HepG2 (cell line): ENCODE measurements around the gene ALKBH5. TPM values are rescaled to one million over a fixed set of nuclear protein-coding genes. Genes with fewer than 3 reads are reported as not detected.

Source experiments
- ATAC-seq: fragments of 200-7000 bp; cut with Tn5 transposase; 3 replicates; pipeline ENCODE4 v1.9.1; 2020; ENCODE audit warnings: mild to moderate bottlenecking, moderate library complexity
- BruUV-seq: library from RNA; stranded (reverse); fragments of 400-500 nt; replicated peaks from 2 replicates; lab custom pipeline; 2021; lab: Mats Ljungman, UMichigan
- CTCF ChIA-PET: fragments of 300-600 bp; formaldehyde crosslinking; extraction: SDS; loops from one replicate; lab custom pipeline; 2021; ENCODE audit warnings: low total read pairs, inconsistent platforms, low intra/inter-chr PET ratio; lab: Yijun Ruan, JAX
- POLR2A ChIA-PET: fragments of 350-600 bp; sonication (Branson Sonifier 250); formaldehyde crosslinking; loops from one replicate; lab custom pipeline; 2020; ENCODE audit warnings: antibody characterized with exemption, inconsistent platforms; lab: Yijun Ruan, JAX
- DNase-seq: peaks from one replicate; pipeline ENCODE4 v3.0.0-alpha.2; 2015; ENCODE audit warnings: low spot score
- FAIRE-seq: peaks from 3 replicates; lab custom pipeline; 2011; peaks lifted over from hg19 to GRCh38; lab: Jason Lieb, UNC
- H2AFZ ChIP-seq: one replicate; pipeline ENCODE4 v1.6.1; 2011; ENCODE audit warnings: low read length, inconsistent platforms
- H3K27ac ChIP-seq: fragments of 300-600 bp; 3 replicates; pipeline ENCODE4 v1.8.0; 2011; ENCODE audit warnings: mixed run types, mild to moderate bottlenecking, mixed read lengths, low read length, inconsistent platforms; ENCODE audit not compliant: insufficient read depth; ENCODE audit errors: extremely low read length
- H3K27me3 ChIP-seq, 2 experiments: fragments of 200-600 bp in 1 of 2; 2 replicates in 1 of 2; 3 replicates in 1 of 2; pipeline versions ENCODE4 v1.6.0 to v1.8.0; 2011; ENCODE audit warnings: low read length in 2 of 2, mild to moderate bottlenecking in 2 of 2, moderate library complexity in 2 of 2, inconsistent platforms in 1 of 2; ENCODE audit not compliant: insufficient read depth in 2 of 2, control insufficient read depth in 1 of 2
- H3K36me3 ChIP-seq, 2 experiments: fragments of 200-600 bp in 1 of 2; replicated peaks in 1 of 2; 2 replicates in 1 of 2; 3 replicates in 1 of 2; pipeline versions ENCODE4 v1.5.1 to v1.8.0; 2011; ENCODE audit warnings: low read length in 2 of 2, inconsistent platforms in 1 of 2; ENCODE audit not compliant: insufficient read depth in 2 of 2, control insufficient read depth in 1 of 2
- H3K4me1 ChIP-seq: 2 replicates; pipeline ENCODE4 v1.5.1; 2012; ENCODE audit warnings: low read length, inconsistent platforms; ENCODE audit not compliant: insufficient read depth
- H3K4me2 ChIP-seq: 2 replicates; pipeline ENCODE4 v1.6.0; 2011; ENCODE audit warnings: low read depth, low read length, inconsistent platforms
- H3K4me3 ChIP-seq, 3 experiments: fragments of 200-600 bp in 1 of 3; sonication (generic), shearing (Covaris generic) in 1 of 3; replicated peaks in 1 of 3; 2 replicates each; pipeline ENCODE4 v1.5.1; 2011 to 2016; ENCODE audit warnings: low read length in 3 of 3, inconsistent platforms in 2 of 3, low read depth in 2 of 3, mild to moderate bottlenecking in 2 of 3, control low read depth in 1 of 3, mixed read lengths in 1 of 3; ENCODE audit not compliant: insufficient read depth in 1 of 3
- H3K79me2 ChIP-seq: one replicate; pipeline ENCODE4 v1.6.1; 2011; ENCODE audit warnings: low read length, inconsistent platforms; ENCODE audit not compliant: insufficient read depth
- H3K9ac ChIP-seq: 2 replicates; pipeline ENCODE4 v1.6.0; 2011; ENCODE audit warnings: mild to moderate bottlenecking, low read depth, low read length, inconsistent platforms; ENCODE audit not compliant: insufficient read depth
- H3K9me3 ChIP-seq: 2 replicates; pipeline ENCODE4 v1.5.1; 2012; ENCODE audit warnings: mild to moderate bottlenecking, low read length
- H4K20me1 ChIP-seq: 2 replicates; pipeline ENCODE4 v1.6.0; 2011; ENCODE audit warnings: inconsistent platforms, mild to moderate bottlenecking, low read length, moderate library complexity; ENCODE audit not compliant: insufficient read depth
- AGO2 ChIP-seq: fragments of 200-400 bp; formaldehyde crosslinking; optimal IDR thresholded peaks from 2 replicates; pipeline ENCODE3; 2017; ENCODE audit warnings: mild to moderate bottlenecking, low read depth, low read length, moderate library complexity
- LCORL ChIP-seq, 2 experiments: fragments of 450-650 bp in 1 of 2; sonication (generic) in 1 of 2; formaldehyde crosslinking in 1 of 2; IDR thresholded peaks; 2 replicates each; pipeline versions ENCODE4 v1.5.0 to v1.6.1; 2017 to 2020; ENCODE audit warnings: antibody characterized with exemption in 1 of 2, missing genetic modification reagents in 1 of 2
- RFX1 ChIP-seq: fragments of 450-650 bp; IDR thresholded peaks from 2 replicates; pipeline ENCODE4 v1.6.1; 2017
- TCF7 ChIP-seq: sonication (generic); IDR thresholded peaks from 2 replicates; pipeline ENCODE4 v1.6.1; 2016; ENCODE audit warnings: antibody characterized with exemption, low read depth
- ZFP41 ChIP-seq: sonication (generic); formaldehyde crosslinking; IDR thresholded peaks from 2 replicates; pipeline ENCODE4 v1.4.0; 2020; ENCODE audit warnings: mild to moderate bottlenecking, missing genetic modification reagents, borderline replicate concordance
- ZNF335 ChIP-seq: sonication (generic); formaldehyde crosslinking; IDR thresholded peaks from 2 replicates; pipeline ENCODE4 v1.4.0; 2020; ENCODE audit warnings: missing genetic modification reagents
- ZSCAN29 ChIP-seq: sonication (generic); formaldehyde crosslinking; conservative IDR thresholded peaks from 2 replicates; pipeline ENCODE4 v1.4.0; 2020; ENCODE audit warnings: mild to moderate bottlenecking, missing genetic modification reagents
- WGBS: methylation state at CpG from one replicate; pipeline ENCODE4 v1.1.6; 2017; ENCODE audit warnings: low lambda C conversion rate; 5-methylcytosine and 5-hydroxymethylcytosine counted together
- in situ Hi-C: cut with HindIII; loops from 2 replicates; pipeline ENCODE4 v1.10.0; 2017; ENCODE audit warnings: low pct_unique_long_range_greater_than_20kb; ENCODE audit not compliant: extremely low pct_ligation_motif_present
- intact Hi-C: fragments of 100-400 bp; cut with micrococcal nuclease; formaldehyde crosslinking; loops from one replicate; pipeline ENCODE4 v1.10.0; 2022; ENCODE audit not compliant: unreplicated experiment
- polyA plus RNA-seq, 8 experiments: library from polyadenylated mRNA; depleted of rRNA in 3 of 8; stranded (reverse) in 7 of 8; unstranded in 1 of 8; fragments of >200 nt; fragmentation: Illumina TruSeq in 4 of 8; extraction: Trizol in 4 of 8; gene quantifications; 2 replicates each; pipeline versions ENCODE4 v1.2.1 to v1.2.3, GENCODE V29; 2011 to 2016; ENCODE audit warnings: low read depth in 4 of 8, missing spikeins in 1 of 8, mixed read lengths in 1 of 8; ENCODE audit not compliant: insufficient read depth in 1 of 8
- total RNA-seq, 5 experiments: library from RNA; depleted of rRNA; stranded (reverse); fragments of >200 nt; fragmentation: Illumina TruSeq; extraction: Trizol; gene quantifications; 2 replicates each; pipeline ENCODE4 v1.2.3, GENCODE V29; 2016; ENCODE audit warnings: low read depth in 1 of 5
- TF ChIP-seq, protein P1 (sequence below): sonication (generic); formaldehyde crosslinking; IDR thresholded peaks from 2 replicates; pipeline ENCODE4 v1.5.0; 2020; ENCODE audit warnings: missing genetic modification reagents
- TF ChIP-seq, protein P2 (sequence below): sonication (generic); formaldehyde crosslinking; IDR thresholded peaks from 2 replicates; pipeline ENCODE4 v1.5.0; 2020; ENCODE audit warnings: mild to moderate bottlenecking, missing genetic modification reagents, borderline replicate concordance

Gene ALKBH5
- total and polyA plus RNA-seq, 2 of the 13 experiments (the other 11 are each of a cell fraction or from before 2014, with no cell fraction given), result 68.9 to 76.9 TPM

DNA sequence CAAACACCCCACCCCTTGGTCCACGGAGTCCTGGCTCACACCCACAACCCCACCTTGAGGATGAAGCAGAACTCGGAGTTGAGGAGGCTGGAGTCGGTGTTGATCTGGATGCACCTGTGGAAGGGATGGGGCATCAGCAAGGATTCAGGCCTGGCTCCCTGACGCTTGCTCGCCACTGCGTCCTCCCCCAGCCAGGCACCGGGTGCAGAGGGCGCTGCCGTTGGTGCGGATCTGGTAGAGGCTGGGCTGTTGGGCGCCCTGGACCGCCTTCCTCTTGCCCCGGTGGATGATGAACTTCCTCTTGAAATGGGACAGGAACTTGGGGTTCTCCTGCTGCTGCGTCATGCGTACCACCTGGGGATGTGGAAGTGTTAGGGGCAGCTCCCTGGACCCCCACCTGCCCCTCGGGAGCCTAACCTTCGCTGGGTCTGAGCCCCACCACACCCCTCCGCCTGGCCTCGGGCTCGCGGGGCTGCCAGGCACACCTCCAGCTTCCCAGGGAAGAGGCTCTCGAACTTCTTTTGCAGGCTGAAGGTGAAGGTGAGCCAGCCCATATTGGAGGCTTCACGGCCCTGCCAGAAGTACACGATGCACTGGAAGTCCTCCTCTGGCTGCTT lies 62.6 kb downstream of the ALKBH5 start:
- BruUV-seq, result no TSS peak
- CTCF ChIA-PET, result no interaction called here
- no peak overlapping the region for H2AFZ ChIP-seq

DNA sequence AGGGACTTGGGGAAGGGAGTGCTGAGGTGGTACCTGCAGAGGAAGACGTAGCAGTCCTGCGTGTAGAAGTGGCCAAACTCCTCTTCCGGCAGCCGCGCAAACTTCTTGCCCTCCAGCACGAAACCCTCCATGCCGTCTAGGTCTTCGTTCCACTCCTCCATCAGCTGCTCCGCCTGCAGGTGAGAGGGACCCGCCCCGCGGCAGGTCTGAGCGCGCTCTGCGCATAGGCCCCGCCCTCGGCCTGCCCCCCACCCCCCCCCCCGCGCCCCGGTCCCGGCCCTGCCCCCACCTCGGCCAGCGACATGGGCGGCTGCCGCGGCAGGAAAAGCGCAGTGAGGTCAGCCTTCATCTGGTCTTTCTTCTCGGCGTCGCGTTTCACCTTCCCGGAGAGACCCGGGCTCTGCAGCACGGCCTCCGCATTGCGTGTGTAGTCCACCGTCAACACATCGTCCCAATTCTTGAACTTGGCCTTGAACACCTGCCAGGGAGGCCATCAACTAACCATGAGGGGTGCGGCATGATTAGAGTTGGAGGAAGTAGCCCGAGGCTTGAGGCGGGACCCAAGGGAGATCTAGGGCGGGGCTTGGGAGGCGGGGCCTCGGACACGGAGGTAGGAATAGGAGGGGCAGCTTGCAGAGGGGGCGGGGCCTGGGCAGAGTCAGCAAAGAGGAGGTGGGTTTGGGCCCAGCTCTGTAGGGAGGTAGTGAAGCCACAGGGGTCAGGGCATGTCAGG lies 63.4 kb downstream of the ALKBH5 start:
- Histone ChIP-seq H3K27ac (no peak overlapping the region), H2AFZ (no peak overlapping the region), H3K36me3 (peaks cover 29 to 63% of the 10 kb centered on the region in 2 experiments), H3K9me3 (no peaks in the 10 kb centered on the region), H3K79me2 (no peaks in the 10 kb centered on the region), H3K4me1 (no peaks in the 10 kb centered on the region), H3K27me3 (no peaks in the 10 kb centered on the region), H3K4me2 (no peak overlapping the region), H3K9ac (no peak overlapping the region), H3K4me3 (no peak overlapping the region), H4K20me1 (no peaks in the 10 kb centered on the region)
- 95% methylated on average over 44 of the region's 46 CpGs for WGBS
- DNase-seq (no peak), FAIRE-seq (no peak), ATAC-seq (no peak; the same call in 2 of the 3 replicates)
- in situ Hi-C loops, result no loop called here
- intact Hi-C loops, result no loop called here
- ChIA-PET CTCF (interaction anchor here (1.0 kb wide), 1 partner anchor 72 kb away, joined by 3 read pairs; no protein-coding TSS in a partner anchor), POLR2A (interaction anchor here (1.2 kb wide), 1 partner anchor 14 kb away, joined by 3 read pairs; no protein-coding TSS in a partner anchor)
- no TSS peak for BruUV-seq
- TF ChIP-seq, protein P1, sequence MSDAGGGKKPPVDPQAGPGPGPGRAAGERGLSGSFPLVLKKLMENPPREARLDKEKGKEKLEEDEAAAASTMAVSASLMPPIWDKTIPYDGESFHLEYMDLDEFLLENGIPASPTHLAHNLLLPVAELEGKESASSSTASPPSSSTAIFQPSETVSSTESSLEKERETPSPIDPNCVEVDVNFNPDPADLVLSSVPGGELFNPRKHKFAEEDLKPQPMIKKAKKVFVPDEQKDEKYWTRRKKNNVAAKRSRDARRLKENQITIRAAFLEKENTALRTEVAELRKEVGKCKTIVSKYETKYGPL (CRISPR knock-in tag), result no peak
- TF ChIP-seq, protein P2, sequence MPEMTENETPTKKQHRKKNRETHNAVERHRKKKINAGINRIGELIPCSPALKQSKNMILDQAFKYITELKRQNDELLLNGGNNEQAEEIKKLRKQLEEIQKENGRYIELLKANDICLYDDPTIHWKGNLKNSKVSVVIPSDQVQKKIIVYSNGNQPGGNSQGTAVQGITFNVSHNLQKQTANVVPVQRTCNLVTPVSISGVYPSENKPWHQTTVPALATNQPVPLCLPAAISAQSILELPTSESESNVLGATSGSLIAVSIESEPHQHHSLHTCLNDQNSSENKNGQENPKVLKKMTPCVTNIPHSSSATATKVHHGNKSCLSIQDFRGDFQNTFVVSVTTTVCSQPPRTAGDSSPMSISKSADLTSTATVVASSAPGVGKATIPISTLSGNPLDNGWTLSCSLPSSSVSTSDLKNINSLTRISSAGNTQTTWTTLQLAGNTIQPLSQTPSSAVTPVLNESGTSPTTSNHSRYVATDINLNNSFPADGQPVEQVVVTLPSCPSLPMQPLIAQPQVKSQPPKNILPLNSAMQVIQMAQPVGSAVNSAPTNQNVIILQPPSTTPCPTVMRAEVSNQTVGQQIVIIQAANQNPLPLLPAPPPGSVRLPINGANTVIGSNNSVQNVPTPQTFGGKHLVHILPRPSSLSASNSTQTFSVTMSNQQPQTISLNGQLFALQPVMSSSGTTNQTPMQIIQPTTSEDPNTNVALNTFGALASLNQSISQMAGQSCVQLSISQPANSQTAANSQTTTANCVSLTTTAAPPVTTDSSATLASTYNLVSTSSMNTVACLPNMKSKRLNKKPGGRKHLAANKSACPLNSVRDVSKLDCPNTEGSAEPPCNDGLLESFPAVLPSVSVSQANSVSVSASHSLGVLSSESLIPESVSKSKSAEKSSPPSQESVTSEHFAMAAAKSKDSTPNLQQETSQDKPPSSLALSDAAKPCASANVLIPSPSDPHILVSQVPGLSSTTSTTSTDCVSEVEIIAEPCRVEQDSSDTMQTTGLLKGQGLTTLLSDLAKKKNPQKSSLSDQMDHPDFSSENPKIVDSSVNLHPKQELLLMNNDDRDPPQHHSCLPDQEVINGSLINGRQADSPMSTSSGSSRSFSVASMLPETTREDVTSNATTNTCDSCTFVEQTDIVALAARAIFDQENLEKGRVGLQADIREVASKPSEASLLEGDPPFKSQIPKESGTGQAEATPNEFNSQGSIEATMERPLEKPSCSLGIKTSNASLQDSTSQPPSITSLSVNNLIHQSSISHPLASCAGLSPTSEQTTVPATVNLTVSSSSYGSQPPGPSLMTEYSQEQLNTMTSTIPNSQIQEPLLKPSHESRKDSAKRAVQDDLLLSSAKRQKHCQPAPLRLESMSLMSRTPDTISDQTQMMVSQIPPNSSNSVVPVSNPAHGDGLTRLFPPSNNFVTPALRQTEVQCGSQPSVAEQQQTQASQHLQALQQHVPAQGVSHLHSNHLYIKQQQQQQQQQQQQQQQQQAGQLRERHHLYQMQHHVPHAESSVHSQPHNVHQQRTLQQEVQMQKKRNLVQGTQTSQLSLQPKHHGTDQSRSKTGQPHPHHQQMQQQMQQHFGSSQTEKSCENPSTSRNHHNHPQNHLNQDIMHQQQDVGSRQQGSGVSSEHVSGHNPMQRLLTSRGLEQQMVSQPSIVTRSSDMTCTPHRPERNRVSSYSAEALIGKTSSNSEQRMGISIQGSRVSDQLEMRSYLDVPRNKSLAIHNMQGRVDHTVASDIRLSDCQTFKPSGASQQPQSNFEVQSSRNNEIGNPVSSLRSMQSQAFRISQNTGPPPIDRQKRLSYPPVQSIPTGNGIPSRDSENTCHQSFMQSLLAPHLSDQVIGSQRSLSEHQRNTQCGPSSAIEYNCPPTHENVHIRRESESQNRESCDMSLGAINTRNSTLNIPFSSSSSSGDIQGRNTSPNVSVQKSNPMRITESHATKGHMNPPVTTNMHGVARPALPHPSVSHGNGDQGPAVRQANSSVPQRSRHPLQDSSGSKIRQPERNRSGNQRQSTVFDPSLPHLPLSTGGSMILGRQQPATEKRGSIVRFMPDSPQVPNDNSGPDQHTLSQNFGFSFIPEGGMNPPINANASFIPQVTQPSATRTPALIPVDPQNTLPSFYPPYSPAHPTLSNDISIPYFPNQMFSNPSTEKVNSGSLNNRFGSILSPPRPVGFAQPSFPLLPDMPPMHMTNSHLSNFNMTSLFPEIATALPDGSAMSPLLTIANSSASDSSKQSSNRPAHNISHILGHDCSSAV (CRISPR knock-in tag), result no peak
- TF ChIP-seq TCF7 (no peak), RFX1 (no peak)

More for the DNA sequence above, 62.6 kb downstream of the ALKBH5 start:
- DNase-seq (no peak), ATAC-seq (no peak), FAIRE-seq (no peak)
- POLR2A ChIA-PET, result no interaction called here
- intact Hi-C loops (no loop called here), in situ Hi-C loops (no loop called here)
- H3K36me3 ChIP-seq, result peaks cover 27 to 55% of the 10 kb centered on the region in 2 experiments
- WGBS, result 99% methylated on average over 20 of the region's 24 CpGs
- H3K9me3 ChIP-seq, result no peaks in the 10 kb centered on the region
- no peak overlapping the region for H3K4me2 ChIP-seq
- no peak overlapping the region for H3K9ac ChIP-seq
- H3K4me1 ChIP-seq, result no peaks in the 10 kb centered on the region
- TF ChIP-seq ZFP41 (no peak), ZSCAN29 (CRISPR knock-in tag) (no peak), AGO2 (peak; percentile 38), ZNF335 (CRISPR knock-in tag) (no peak), LCORL (IDR thresholded peaks at IDR 0.05) (no peak), LCORL (CRISPR knock-in tag; IDR thresholded peaks at IDR 0.05) (no peak)
- no peaks in the 10 kb centered on the region for H3K27me3 ChIP-seq
- no peaks in the 10 kb centered on the region for H4K20me1 ChIP-seq
- H3K4me3 ChIP-seq, result no peak overlapping the region
- no peaks in the 10 kb centered on the region for H3K79me2 ChIP-seq
- H3K27ac ChIP-seq, result no peak overlapping the region
